ENCODE results near the gene CEP250.

DNA sequence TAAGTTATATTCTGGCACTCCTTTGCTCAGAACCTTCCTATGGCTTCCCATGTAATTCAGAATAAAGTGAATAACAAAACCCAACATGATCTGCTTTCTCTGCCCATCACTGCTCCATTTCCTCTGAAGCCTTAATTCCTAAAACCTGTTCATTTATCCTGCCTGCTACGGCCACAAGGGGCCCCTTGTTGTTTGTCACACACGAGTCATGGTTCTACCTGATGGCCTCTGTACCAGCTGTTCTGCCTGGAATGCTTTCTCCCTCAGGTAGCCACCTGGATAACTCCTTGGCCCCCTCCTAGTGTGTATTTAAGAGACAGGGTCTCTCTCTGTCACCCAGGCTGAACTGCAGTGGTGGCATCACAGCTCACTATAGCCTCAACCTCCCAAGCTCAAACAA, 113.2 kb downstream of the CEP250 start:
- TF ChIP-seq GATA2 (IDR thresholded peaks at IDR 0.05; ENCODE audit: low read depth, low read length), result no peak
- TF ChIP-seq GATA3 (IDR thresholded peaks at IDR 0.05; ENCODE audit: low read depth, low read length), result no peak
